Small intestine (tissue), 7 donors: ENCODE results near the gene MAP4K5. TPM values are rescaled to one million over a fixed set of nuclear protein-coding genes. Genes with fewer than 3 reads are reported as not detected.

Source experiments
- DNase-seq, 2 donors: peaks; one replicate each; pipeline versions ENCODE4 v3.0.0 to v3.0.0-alpha.2; 2013
- FAIRE-seq: peaks from 2 replicates; lab custom pipeline; 2012; peaks lifted over from hg19 to GRCh38; lab: Jason Lieb, UNC
- H3K27ac ChIP-seq, 3 donors: one replicate each; pipeline ENCODE4 v1.5.1; 2013; ENCODE audit warnings: low read length in 2 of 3, mild to moderate bottlenecking in 2 of 3, control low read depth in 1 of 3, inconsistent platforms in 1 of 3, low read depth in 1 of 3, moderate library complexity in 1 of 3
- H3K27me3 ChIP-seq, 3 donors: one replicate each; pipeline ENCODE4 v1.6.1; 2013; ENCODE audit warnings: low read length in 3 of 3, inconsistent platforms in 1 of 3; ENCODE audit not compliant: control insufficient read depth in 3 of 3, insufficient read depth in 3 of 3
- H3K36me3 ChIP-seq, 3 donors: one replicate each; pipeline ENCODE4 v1.6.1; 2013; ENCODE audit warnings: low read length in 3 of 3, inconsistent platforms in 1 of 3, low read depth in 1 of 3, mild to moderate bottlenecking in 1 of 3, moderate library complexity in 1 of 3; ENCODE audit not compliant: control insufficient read depth in 3 of 3, insufficient read depth in 2 of 3
- H3K4me1 ChIP-seq, 3 donors: one replicate each; pipeline ENCODE4 v1.6.1; 2013; ENCODE audit warnings: low read length in 2 of 3, inconsistent platforms in 1 of 3, low read depth in 1 of 3, mild to moderate bottlenecking in 1 of 3, moderate library complexity in 1 of 3; ENCODE audit not compliant: control insufficient read depth in 3 of 3, insufficient read depth in 2 of 3
- H3K4me3 ChIP-seq, 3 donors: one replicate each; pipeline ENCODE4 v1.5.1; 2013; ENCODE audit warnings: low read length in 3 of 3, control low read depth in 1 of 3, inconsistent platforms in 1 of 3, low read depth in 1 of 3, mild to moderate bottlenecking in 1 of 3, moderate library complexity in 1 of 3
- H3K9me3 ChIP-seq, 2 donors: one replicate each; pipeline ENCODE4 v1.6.1; 2013; ENCODE audit warnings: low read depth in 1 of 2, low read length in 1 of 2; ENCODE audit not compliant: control insufficient read depth in 2 of 2, insufficient read depth in 1 of 2
- WGBS, 3 donors: extraction: QIAGEN DNeasy Blood & Tissue Kit; methylation state at CpG; one replicate each; pipeline ENCODE4 v1.1.7; 2013; 5-methylcytosine and 5-hydroxymethylcytosine counted together
- polyA plus RNA-seq, 4 donors: library from polyadenylated mRNA; stranded (reverse) in 3 of 4; unstranded in 1 of 4; fragments of 200-250 nt in 3 of 4; fragments of 120-200 nt in 1 of 4; gene quantifications; one replicate each; pipeline versions ENCODE4 v1.2.1 to v1.2.3, GENCODE V29; 2013
- donor health status: healthy with polysubstance abuse.
- donor health status: control.
- donor health status: control.
- donor health status: Bipolar disorder and iron deficiency.
- donor health status: healthy.

MAP4K5 gene
- polyA plus RNA-seq, 4 donors = 11.1 to 28.9 (median 15.0) TPM

GRCh38 chr14:50400461-50400860 lies 131.9 kb downstream of the MAP4K5 start:
- DNase-seq = no peak
- Histone ChIP-seq H3K9me3 (no peaks in the 10 kb centered on the region), H3K36me3 (no peaks in the 10 kb centered on the region), H3K4me1 (peaks cover 3 to 6% (median 4%) of the 10 kb centered on the region in 3 donors), H3K4me3 (no peak overlapping the region), H3K27me3 (no peaks in the 10 kb centered on the region), H3K27ac (no peak overlapping the region)
- FAIRE-seq = no peak
- 93 to 100% (median 100%) methylated on average over 2 of the region's 2 CpGs for WGBS, 3 donors

GRCh38 chr14:50399251-50400032 lies 132.9 kb downstream of the MAP4K5 start:
- H3K4me3 ChIP-seq = no peak overlapping the region
- H3K36me3 ChIP-seq = no peaks in the 10 kb centered on the region
- no peaks in the 10 kb centered on the region for H3K9me3 ChIP-seq
- FAIRE-seq (no peak), DNase-seq (peak in 1 of 2 donors; percentile 63)
- WGBS, 3 donors = 59 to 65% (median 62%) methylated on average over 6 of the region's 6 CpGs
- no peaks in the 10 kb centered on the region for H3K27me3 ChIP-seq
- H3K27ac ChIP-seq = no peak overlapping the region
- H3K4me1 ChIP-seq = peaks cover 3 to 6% (median 4%) of the 10 kb centered on the region in 3 donors

GRCh38 chr14:50398189-50398580 lies 134.2 kb downstream of the MAP4K5 start:
- no peaks in the 10 kb centered on the region for H3K27me3 ChIP-seq
- 8 to 75% (median 46%) methylated on average over 2 of the region's 2 CpGs for WGBS, 3 donors
- no peak for FAIRE-seq

GRCh38 chr14:50397390-50398188 lies 134.8 kb downstream of the MAP4K5 start:
- Histone ChIP-seq H3K4me3 (peak overlapping the region in 2 of 3 donors; percentile 47 to 83), H3K27me3 (no peaks in the 10 kb centered on the region), H3K4me1 (peaks cover 3 to 17% (median 4%) of the 10 kb centered on the region in 3 donors), H3K27ac (peak overlapping the region; percentile 71 to 90 (median 83)), H3K36me3 (no peaks in the 10 kb centered on the region), H3K9me3 (no peaks in the 10 kb centered on the region)
- no peak for FAIRE-seq
- WGBS, 3 donors = 11 to 31% (median 31%) methylated on average over 9 of the region's 9 CpGs
- peak in 1 of 2 donors; percentile 49 for DNase-seq

More at GRCh38 chr14:50398189-50398580, 134.2 kb downstream of the MAP4K5 start:
- peaks cover 3 to 11% (median 4%) of the 10 kb centered on the region in 3 donors for H3K4me1 ChIP-seq
- no peaks in the 10 kb centered on the region for H3K9me3 ChIP-seq
- no peak overlapping the region for H3K4me3 ChIP-seq
- H3K27ac ChIP-seq = no peak overlapping the region
- H3K36me3 ChIP-seq = no peaks in the 10 kb centered on the region
- peak; percentile 26 to 86 for DNase-seq

- no peak for FAIRE-seq
- peaks cover 3 to 19% (median 4%) of the 10 kb centered on the region in 3 donors for H3K4me1 ChIP-seq
Observed at GRCh38 chr14:50396631-50397389, 135.6 kb downstream of the MAP4K5 start, which contains the start of gene CDKL1. Gene CDKL1 (minus strand): TSS chr14:50396881. CDS start chr14:50395868, 1,013 bp downstream.

GRCh38 chr14:50395448-50395847 lies 136.9 kb downstream of the MAP4K5 start:
- H3K4me1 ChIP-seq = peaks cover 3 to 19% (median 4%) of the 10 kb centered on the region in 3 donors

More at GRCh38 chr14:50396631-50397389, 135.6 kb downstream of the MAP4K5 start, which contains the start of gene CDKL1:
- Histone ChIP-seq H3K27ac (peak within 1 kb of the TSS; percentile 71 to 90 (median 83)), H3K4me3 (peak within 1 kb of the TSS; percentile 42 to 83 (median 60)), H3K27me3 (no peaks in the 10 kb centered on the region), H3K36me3 (no peaks in the 10 kb centered on the region), H3K9me3 (no peaks in the 10 kb centered on the region)
- 1% methylated on average over 54 to 77 of the region's 77 CpGs for WGBS, 3 donors
- peak; percentile 81 to 85 for DNase-seq

GRCh38 chr14:50394713-50395112 lies 137.7 kb downstream of the MAP4K5 start:
- FAIRE-seq (no peak), DNase-seq (no peak)
- Histone ChIP-seq H3K4me1 (peaks cover 1 to 23% (median 1%) of the 10 kb centered on the region in 3 donors), H3K27me3 (no peaks in the 10 kb centered on the region), H3K27ac (no peak overlapping the region), H3K4me3 (peak overlapping the region in 1 of 3 donors; percentile 83), H3K9me3 (no peaks in the 10 kb centered on the region), H3K36me3 (no peaks in the 10 kb centered on the region)
- 91 to 92% (median 92%) methylated on average over 5 of the region's 5 CpGs for WGBS, 3 donors

More at GRCh38 chr14:50395448-50395847, 136.9 kb downstream of the MAP4K5 start:
- no peaks in the 10 kb centered on the region for H3K9me3 ChIP-seq
- peak overlapping the region in 2 of 3 donors; percentile 60 to 83 for H3K4me3 ChIP-seq
- 28 to 61% (median 35%) methylated on average over 5 of the region's 5 CpGs for WGBS, 3 donors
- H3K27ac ChIP-seq = peak overlapping the region; percentile 29 to 90 (median 45)
- DNase-seq = peak; percentile 38
- no peak for FAIRE-seq
- H3K27me3 ChIP-seq = no peaks in the 10 kb centered on the region
- H3K36me3 ChIP-seq = no peaks in the 10 kb centered on the region
